Globus pallidus (tissue), 1 donor: ENCODE results near the gene IL6R.

Experiments
- DNase-seq: peaks from one replicate; pipeline ENCODE4 v3.0.0-alpha.2; 2015; ENCODE audit warnings: low spot score

The IL6R gene

GRCh38 chr1:154427173-154428139, 22.3 kb downstream of the IL6R start:
- no peak for DNase-seq

- peak; percentile 71 for DNase-seq
Measured at GRCh38 chr1:154429118-154429517, 24.0 kb downstream of the IL6R start.

- no peak for DNase-seq
Measured at GRCh38 chr1:154429841-154430611, 24.9 kb downstream of the IL6R start.

GRCh38 chr1:154430903-154431302, 25.8 kb downstream of the IL6R start:
- DNase-seq, result no peak

- no peak for DNase-seq
Measured at GRCh38 chr1:154431586-154432373, 26.6 kb downstream of the IL6R start.

- DNase-seq, result no peak
Measured at GRCh38 chr1:154433161-154433764, 28.1 kb downstream of the IL6R start.

- DNase-seq, result peak; percentile 59
Measured at GRCh38 chr1:154434346-154435085, 29.4 kb downstream of the IL6R start.

GRCh38 chr1:154435599-154436200, 30.6 kb downstream of the IL6R start:
- no peak for DNase-seq

GRCh38 chr1:154436433-154436832, 31.3 kb downstream of the IL6R start:
- DNase-seq, result no peak

GRCh38 chr1:154440036-154440804, 35.1 kb downstream of the IL6R start:
- DNase-seq, result no peak

- no peak for DNase-seq
Measured at GRCh38 chr1:154441241-154441888, 36.2 kb downstream of the IL6R start.

GRCh38 chr1:154442006-154442740, 37.0 kb downstream of the IL6R start:
- DNase-seq, result no peak

- DNase-seq, result no peak
Measured at GRCh38 chr1:154443274-154444013, 38.3 kb downstream of the IL6R start.

- DNase-seq, result no peak
Measured at GRCh38 chr1:154445040-154445472, 39.9 kb downstream of the IL6R start.

- no peak for DNase-seq
Measured at GRCh38 chr1:154446292-154446691, 41.1 kb downstream of the IL6R start.

- no peak for DNase-seq
Measured at GRCh38 chr1:154446789-154447188, 41.6 kb downstream of the IL6R start.

GRCh38 chr1:154448331-154448811, 43.2 kb downstream of the IL6R start:
- DNase-seq, result no peak

GRCh38 chr1:154453161-154453560, 48.0 kb downstream of the IL6R start:
- DNase-seq, result no peak
